Tibial artery (tissue), 4 donors: ENCODE data around the gene ZNF777.

ENCODE experiments used
- DNase-seq, 2 donors: peaks; one replicate each; pipeline ENCODE4 v3.0.0-alpha.2; 2019
- H3K27ac ChIP-seq, 2 donors: fragments of 200-600 bp; sonication (generic) in 1 of 2; 1 replicate in 1 of 2; 2 replicates in 1 of 2; pipeline ENCODE4 v1.5.1; 2018 to 2019; ENCODE audit warnings: mild to moderate bottlenecking in 1 of 2
- H3K27me3 ChIP-seq, 2 donors: fragments of 200-600 bp; sonication (generic) in 1 of 2; one replicate each; pipeline versions ENCODE4 v1.5.1 to v1.6.0; 2016 to 2019
- H3K36me3 ChIP-seq, 3 donors: fragments of 200-600 bp; sonication (generic) in 2 of 3; one replicate each; pipeline ENCODE4 v1.5.1; 2016 to 2019; ENCODE audit warnings: mild to moderate bottlenecking in 2 of 3
- H3K4me1 ChIP-seq, 4 donors: fragments of 200-600 bp; sonication (generic) in 2 of 4; 1 replicate in 3 of 4; 2 replicates in 1 of 4; pipeline ENCODE4 v1.5.1; 2016 to 2019
- H3K4me3 ChIP-seq, 2 donors: fragments of 200-600 bp; sonication (generic) in 1 of 2; 1 replicate in 1 of 2; 2 replicates in 1 of 2; pipeline ENCODE4 v1.5.1; 2018 to 2019; ENCODE audit warnings: mild to moderate bottlenecking in 2 of 2
- H3K9me3 ChIP-seq, 3 donors: fragments of 200-600 bp; sonication (generic) in 1 of 3; one replicate each; pipeline ENCODE4 v1.5.1; 2016 to 2019
- intact Hi-C: fragments of 100-400 bp; cut with DNase I; formaldehyde crosslinking; loops from one replicate; pipeline ENCODE4 v1.15.0; 2023; ENCODE audit warnings: low total_unique reads
- TF ChIP-seq, protein P1 (sequence below), 2 experiments: fragments of 200-600 bp in 1 of 2; fragments of 450-650 bp in 1 of 2; IDR thresholded peaks; one replicate each; pipeline ENCODE4 v1.5.1; 2017 to 2019; ENCODE audit warnings: antibody characterized with exemption in 2 of 2, mild to moderate bottlenecking in 1 of 2, moderate library complexity in 1 of 2

The ZNF777 gene

DNA sequence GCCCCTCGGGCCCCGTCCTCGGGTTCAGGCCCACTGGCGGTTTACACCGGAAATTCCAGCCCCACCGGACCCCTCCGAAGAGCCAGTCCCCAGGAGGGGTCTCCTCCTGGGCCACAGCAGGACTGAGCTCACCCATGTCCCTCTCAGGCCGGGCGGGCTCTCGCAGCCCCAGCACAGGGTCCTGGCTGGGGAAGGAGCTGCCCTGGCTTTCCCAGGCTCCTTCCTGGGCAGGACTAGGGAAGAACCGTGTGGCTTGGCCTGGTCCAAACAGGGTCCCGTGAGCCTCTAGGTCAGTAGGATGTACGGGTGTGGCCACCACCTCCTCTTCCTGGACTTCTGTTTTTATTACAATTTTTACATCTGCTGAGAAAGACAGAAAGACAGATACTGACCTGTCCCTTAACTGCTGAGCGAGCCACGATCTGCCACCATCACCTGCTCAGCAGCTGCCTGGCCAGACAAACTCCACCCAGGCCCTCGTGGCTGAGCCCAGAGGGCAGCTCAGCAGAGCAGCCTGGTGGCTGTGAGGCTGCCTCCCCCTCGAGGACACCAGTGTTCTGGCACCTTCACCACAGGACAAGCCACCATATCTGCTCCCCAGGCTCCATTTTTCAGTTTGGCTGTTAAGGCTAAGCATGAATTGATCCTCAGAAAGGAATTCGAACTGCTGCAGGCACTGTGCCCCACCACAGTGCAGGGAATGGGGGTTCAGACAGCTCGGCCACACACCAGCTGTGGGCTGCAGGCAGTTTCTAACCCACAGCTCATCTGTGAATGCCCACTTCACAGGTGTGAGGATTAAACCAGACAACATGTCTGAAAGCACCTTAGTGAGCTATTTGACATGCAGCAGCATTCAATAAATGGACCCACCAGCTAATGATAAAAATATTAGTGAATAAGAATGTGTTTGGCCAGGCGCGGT is 14.5 kb upstream of the ZNF777 start:
- Histone ChIP-seq H3K27ac (no peak overlapping the region), H3K4me1 (no peaks in the 10 kb centered on the region), H3K9me3 (no peaks in the 10 kb centered on the region), H3K27me3 (no peaks in the 10 kb centered on the region), H3K4me3 (no peak overlapping the region), H3K36me3 (peaks cover 37 to 83% (median 75%) of the 10 kb centered on the region in 3 donors)
- TF ChIP-seq, protein P1, sequence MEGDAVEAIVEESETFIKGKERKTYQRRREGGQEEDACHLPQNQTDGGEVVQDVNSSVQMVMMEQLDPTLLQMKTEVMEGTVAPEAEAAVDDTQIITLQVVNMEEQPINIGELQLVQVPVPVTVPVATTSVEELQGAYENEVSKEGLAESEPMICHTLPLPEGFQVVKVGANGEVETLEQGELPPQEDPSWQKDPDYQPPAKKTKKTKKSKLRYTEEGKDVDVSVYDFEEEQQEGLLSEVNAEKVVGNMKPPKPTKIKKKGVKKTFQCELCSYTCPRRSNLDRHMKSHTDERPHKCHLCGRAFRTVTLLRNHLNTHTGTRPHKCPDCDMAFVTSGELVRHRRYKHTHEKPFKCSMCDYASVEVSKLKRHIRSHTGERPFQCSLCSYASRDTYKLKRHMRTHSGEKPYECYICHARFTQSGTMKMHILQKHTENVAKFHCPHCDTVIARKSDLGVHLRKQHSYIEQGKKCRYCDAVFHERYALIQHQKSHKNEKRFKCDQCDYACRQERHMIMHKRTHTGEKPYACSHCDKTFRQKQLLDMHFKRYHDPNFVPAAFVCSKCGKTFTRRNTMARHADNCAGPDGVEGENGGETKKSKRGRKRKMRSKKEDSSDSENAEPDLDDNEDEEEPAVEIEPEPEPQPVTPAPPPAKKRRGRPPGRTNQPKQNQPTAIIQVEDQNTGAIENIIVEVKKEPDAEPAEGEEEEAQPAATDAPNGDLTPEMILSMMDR (IDR thresholded peaks at IDR 0.05) = no peak
- no peak for DNase-seq
- intact Hi-C loops = loop anchor here (5.0 kb wide), 1 partner anchor 233 kb away; no protein-coding TSS in a partner anchor

DNA sequence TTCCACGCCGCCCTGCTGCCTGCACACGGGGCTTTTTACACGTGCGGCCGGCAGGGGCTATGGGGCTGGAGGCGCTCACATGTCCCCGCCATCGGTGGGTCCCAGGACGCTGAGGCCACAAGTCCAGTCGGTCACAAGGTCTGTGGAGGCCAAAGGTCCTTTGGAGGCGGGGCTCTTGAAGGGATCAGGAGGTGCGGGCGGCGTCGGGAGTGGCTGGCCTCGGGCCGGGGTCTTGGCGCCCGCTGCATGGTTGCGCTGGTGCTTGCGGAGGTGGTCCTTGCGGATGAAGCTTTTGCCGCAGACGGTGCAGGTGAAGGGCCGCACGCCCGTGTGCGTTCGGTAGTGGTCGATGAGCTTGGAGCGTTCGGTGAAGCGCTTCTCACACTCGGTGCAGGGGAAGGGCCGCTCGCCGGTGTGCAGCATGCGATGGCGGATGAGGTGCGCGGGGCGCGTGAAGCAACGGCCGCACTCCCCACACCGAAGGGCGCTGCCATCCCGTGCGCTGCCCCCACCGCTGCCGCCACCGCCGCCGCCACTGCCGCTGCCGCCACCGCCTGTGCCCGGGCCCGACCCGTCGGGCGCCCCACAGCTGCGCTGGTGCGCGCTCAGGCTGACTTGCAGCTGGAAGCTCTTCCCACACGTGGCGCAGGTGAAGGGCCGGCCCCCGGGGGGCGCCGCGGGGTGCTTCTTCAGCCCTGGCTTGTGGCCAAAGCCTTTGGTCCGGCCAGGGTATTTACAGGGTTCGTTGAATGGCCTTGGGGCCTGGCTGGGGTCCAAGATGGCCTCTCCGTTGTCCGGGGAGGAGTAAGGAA is 13.7 kb upstream of the ZNF777 start:
- H3K9me3 ChIP-seq = no peaks in the 10 kb centered on the region
- DNase-seq = no peak
- no peak overlapping the region for H3K4me3 ChIP-seq
- TF ChIP-seq, protein P1 (IDR thresholded peaks at IDR 0.05) = no peak
- H3K27me3 ChIP-seq = no peaks in the 10 kb centered on the region
- H3K4me1 ChIP-seq = no peaks in the 10 kb centered on the region
- peaks cover 37 to 75% (median 71%) of the 10 kb centered on the region in 3 donors for H3K36me3 ChIP-seq
- intact Hi-C loops = loop anchor here (5.0 kb wide), 1 partner anchor 232 kb away; no protein-coding TSS in a partner anchor
- no peak overlapping the region for H3K27ac ChIP-seq

DNA sequence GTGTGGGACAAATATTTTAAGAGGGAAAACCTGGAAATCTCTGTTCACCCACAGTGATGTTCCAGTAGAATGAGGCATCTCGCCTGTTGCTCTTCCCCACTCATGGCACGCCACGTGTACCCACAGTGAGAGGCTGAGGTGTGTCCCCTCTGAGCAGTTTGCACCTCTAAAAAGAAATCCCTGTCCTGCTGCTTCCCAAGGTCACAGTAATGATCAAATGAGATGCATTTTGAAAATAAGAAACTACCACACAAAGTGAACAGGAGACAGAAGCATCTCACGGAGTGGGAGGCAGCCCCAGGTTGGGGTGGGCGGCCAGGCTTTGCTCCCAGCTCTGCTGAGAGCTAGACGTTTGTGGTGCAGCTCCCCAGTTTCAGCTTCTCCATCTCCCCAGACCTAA is 12.4 kb upstream of the ZNF777 start:
- TF ChIP-seq, protein P1 (IDR thresholded peaks at IDR 0.05) = no peak
- no peak overlapping the region for H3K4me3 ChIP-seq
- intact Hi-C loops = no loop called here
- H3K36me3 ChIP-seq = peaks cover 37 to 72% (median 71%) of the 10 kb centered on the region in 3 donors
- no peaks in the 10 kb centered on the region for H3K4me1 ChIP-seq
- H3K27ac ChIP-seq = no peak overlapping the region
- no peaks in the 10 kb centered on the region for H3K27me3 ChIP-seq
- DNase-seq = no peak
- H3K9me3 ChIP-seq = no peaks in the 10 kb centered on the region

DNA sequence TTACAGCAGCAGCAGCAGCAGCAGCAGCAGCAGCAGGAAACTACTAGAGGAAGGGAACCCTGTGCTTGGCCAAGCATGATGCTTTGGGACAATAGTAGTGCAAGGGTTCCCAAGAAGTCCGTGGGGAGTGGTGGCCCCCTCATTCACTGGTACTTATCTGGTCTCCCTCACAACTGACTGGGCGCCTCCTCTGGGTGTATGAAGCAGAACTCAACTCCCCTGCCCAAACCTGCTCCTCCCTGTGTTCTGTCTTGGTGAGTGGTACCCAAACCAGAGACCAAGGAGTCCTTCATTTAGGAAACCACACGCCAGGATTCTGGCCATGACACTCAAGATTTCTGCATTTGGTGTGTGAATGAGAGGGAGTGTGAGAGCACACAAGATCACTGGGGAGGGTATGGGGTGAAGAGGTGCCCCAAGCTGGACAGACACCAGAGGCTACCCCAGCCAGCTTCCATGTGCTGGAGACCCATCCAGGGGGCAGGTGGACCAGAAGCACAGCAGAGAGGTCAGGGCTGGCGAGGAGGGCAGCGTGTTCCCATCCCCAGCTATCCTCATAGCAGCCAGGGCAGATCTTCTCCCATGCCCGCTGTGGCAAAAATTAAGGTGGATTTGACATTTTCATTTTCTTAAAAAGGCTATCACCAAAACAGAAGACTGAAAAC is 10.6 kb upstream of the ZNF777 start:
- Histone ChIP-seq H3K9me3 (no peaks in the 10 kb centered on the region), H3K4me3 (no peak overlapping the region), H3K27me3 (no peaks in the 10 kb centered on the region), H3K4me1 (no peaks in the 10 kb centered on the region), H3K27ac (no peak overlapping the region), H3K36me3 (peaks cover 37 to 57% (median 53%) of the 10 kb centered on the region in 3 donors)
- DNase-seq = no peak
- intact Hi-C loops = no loop called here
- TF ChIP-seq, protein P1 (IDR thresholded peaks at IDR 0.05) = no peak

DNA sequence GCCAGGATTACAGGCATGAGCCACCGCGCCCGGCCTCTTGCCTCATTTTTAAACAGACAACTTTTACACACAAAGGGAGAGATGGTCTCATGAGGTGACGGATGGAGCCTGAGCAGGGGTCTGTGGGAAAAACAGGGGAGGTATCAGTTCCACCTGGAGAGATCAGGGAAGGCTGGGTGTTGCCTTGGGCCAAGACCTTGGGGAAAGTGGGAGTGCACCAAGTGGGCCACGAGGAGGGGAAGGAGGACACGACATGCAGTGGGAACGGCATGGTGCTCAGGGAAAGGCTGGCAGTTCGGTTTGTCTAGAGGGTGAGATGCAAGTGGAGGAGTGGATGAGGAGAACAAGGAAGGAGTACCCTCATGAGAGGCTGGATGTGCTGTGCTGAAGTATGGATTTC is 8.9 kb upstream of the ZNF777 start:
- TF ChIP-seq, protein P1 (IDR thresholded peaks at IDR 0.05) = no peak
- H3K4me3 ChIP-seq = no peak overlapping the region
- H3K9me3 ChIP-seq = no peaks in the 10 kb centered on the region

More for the DNA sequence above, 8.9 kb upstream of the ZNF777 start:
- Histone ChIP-seq H3K36me3 (peaks cover 24 to 41% (median 37%) of the 10 kb centered on the region in 3 donors), H3K27ac (no peak overlapping the region), H3K4me1 (no peaks in the 10 kb centered on the region), H3K27me3 (no peaks in the 10 kb centered on the region)
- DNase-seq = no peak
- intact Hi-C loops = no loop called here
